Measurements from ENCODE around the gene RIMBP2.

The RIMBP2 gene

DNA sequence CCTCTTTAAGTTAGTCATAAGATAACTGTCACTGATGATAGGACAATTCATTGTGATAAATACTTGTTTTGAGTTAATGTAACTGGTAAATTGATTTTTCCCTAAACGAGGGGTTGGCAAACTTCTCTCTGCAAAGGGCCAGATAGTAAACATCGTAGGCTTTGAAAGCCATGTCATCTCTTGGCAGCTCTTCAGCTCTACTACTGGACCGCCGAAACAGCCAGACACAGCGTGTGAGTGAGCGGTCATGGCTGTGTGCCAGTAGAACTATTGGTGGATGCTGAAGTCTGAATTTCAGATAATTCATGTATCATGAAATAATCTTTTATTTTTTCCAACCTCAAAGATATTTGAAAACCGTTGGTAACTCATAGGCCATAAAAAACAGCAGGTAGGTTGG, 368.5 kb downstream of the RIMBP2 start:
- DNase-seq = no peak

All from stimulated activated CD4-positive, alpha-beta T cell treated with anti-CD3 and anti-CD28 coated beads, Interleukin-4, amount 100 ng/mL, for 1 hour (primary cell).